ENCODE measurements around the gene RAD23B.
A peak's percentile ranks its signal among the peaks of the same experiment; 100 is the strongest.

Gene RAD23B

DNA sequence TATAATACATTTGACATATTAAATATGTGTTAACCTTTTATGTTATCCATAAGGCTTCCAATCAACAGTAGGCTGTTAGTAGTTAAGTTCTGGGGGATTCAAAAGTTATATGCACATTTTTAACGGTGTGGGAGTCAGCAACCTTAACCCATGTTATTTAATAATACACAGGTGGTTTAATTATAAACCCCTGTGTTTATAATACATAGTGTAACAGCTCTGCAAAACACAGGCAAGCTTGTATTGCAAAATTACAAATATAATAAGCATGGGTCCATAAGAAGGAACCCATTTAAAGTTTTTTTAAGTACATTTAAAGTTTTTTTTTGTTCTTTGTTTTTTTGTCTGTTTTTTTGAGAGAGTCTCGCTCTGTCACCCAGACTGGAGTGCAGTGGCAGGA is 14.5 kb upstream of the RAD23B start:
- DNase-seq (ENCODE audit: low spot score) = no peak

DNA sequence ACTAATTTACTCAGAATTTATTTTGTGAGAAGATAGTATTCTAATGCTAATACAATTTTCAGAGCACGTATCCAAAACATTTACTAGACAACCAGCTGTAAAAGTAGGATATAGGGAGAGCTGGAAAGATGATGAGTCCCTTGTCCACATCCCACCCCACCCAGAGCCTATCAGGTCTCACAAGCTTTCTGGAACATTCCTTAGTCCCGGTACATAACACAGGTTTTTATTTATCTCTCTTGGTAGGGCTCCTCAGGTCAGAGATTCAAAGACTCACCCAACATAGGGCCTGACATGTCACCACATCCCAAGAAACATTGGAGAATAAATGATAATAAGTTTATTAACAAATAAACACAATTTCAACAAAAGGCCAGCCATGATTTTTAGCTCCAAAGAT is 13.8 kb upstream of the RAD23B start:
- no peak for DNase-seq (ENCODE audit: low spot score)

- no peak for DNase-seq (ENCODE audit: low spot score)
Observed at GRCh38 chr9:107269681-107270080, 13.4 kb upstream of the RAD23B start.

GRCh38 chr9:107270082-107270481 is 13.0 kb upstream of the RAD23B start:
- DNase-seq (ENCODE audit: low spot score) = no peak

GRCh38 chr9:107270580-107270979 is 12.5 kb upstream of the RAD23B start:
- DNase-seq (ENCODE audit: low spot score) = no peak

- no peak for DNase-seq (ENCODE audit: low spot score)
Observed at GRCh38 chr9:107273634-107274033, 9.4 kb upstream of the RAD23B start.

DNA sequence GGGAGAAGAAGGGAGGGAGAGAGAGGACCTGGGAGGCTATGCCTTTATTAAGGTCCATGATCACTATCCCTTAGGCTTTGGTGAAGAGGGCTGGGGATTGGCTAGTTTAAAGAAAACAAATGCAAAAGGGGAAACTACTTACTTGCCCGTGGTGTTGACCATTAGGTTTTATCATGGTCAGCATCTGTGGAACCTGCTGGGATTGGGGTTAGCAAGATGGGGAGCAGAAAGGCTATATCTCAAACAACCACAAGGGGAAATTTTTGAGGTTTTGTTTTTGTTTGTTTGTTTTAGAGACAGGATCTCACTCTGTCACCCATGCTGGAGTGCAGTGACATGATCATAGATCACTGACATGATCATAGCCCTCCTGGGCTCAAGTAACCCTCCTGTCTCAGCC is 9.0 kb upstream of the RAD23B start:
- DNase-seq (ENCODE audit: low spot score) = no peak

- DNase-seq (ENCODE audit: low spot score) = peak; percentile 40
Observed at GRCh38 chr9:107274953-107275422, 8.1 kb upstream of the RAD23B start.

- DNase-seq (ENCODE audit: low spot score) = no peak
Observed at GRCh38 chr9:107275530-107275929, 7.5 kb upstream of the RAD23B start.

- DNase-seq (ENCODE audit: low spot score) = no peak
Observed at GRCh38 chr9:107276966-107277710, 5.9 kb upstream of the RAD23B start.

DNA sequence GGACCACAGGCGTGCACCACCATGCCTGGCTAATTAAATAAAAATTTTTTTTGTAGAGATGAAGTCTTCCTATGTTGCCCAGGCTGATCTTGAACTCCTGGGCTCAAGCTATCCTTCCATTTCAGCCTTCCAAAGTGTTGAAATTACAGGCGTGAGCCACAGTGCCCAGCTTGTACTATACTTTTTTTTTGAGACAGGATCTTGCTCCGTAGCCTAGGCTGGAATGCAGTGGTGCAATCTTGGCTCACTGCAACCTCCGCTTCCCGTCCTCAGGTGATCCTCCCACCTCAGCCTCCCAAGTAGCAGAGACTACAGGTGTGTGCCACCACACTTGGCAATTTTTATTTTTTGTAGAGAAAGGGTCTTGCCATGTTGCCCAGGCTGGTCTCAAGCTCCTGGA is 5.3 kb upstream of the RAD23B start:
- no peak for DNase-seq (ENCODE audit: low spot score)

GRCh38 chr9:107279086-107279485 is 4.0 kb upstream of the RAD23B start:
- DNase-seq (ENCODE audit: low spot score) = no peak

- DNase-seq (ENCODE audit: low spot score) = no peak
Observed at GRCh38 chr9:107280543-107280942, 2.5 kb upstream of the RAD23B start.

GRCh38 chr9:107281184-107281583 is 1.9 kb upstream of the RAD23B start:
- DNase-seq (ENCODE audit: low spot score) = no peak

DNA sequence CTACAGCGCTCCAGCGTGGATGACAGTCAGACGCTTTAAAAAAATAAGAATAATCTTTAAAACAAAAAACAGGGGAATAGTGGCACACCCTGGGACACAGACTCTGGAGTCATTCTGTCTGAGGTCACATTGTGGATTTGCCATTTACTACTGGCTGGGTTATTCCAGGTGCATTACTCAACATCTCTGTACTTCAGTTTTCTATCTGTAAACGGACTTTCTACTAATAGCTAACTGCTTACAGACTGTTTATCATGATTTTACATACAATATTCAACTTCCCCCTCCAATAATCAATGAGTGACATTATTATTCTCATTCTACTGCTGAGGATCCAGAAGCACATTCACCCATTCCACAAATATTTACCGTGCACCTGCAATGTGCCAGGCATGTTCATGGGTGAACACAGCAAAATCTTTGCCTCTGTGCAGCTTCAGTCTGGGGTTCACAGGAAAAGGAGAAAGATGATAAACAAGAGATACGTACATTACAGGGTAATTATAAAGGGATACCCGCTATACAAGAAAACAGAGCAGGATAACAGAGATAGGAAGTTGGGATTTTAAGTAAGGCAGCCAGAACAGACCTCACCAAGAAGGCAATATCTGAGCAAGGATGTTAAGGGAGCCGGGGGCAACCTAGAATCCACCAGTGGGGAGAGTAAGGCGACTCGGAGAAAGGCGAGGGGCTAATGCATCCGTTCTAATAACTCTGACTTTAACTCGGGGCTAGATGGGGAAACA is 984 bp upstream of the RAD23B start:
- DNase-seq (ENCODE audit: low spot score) = no peak

DNA sequence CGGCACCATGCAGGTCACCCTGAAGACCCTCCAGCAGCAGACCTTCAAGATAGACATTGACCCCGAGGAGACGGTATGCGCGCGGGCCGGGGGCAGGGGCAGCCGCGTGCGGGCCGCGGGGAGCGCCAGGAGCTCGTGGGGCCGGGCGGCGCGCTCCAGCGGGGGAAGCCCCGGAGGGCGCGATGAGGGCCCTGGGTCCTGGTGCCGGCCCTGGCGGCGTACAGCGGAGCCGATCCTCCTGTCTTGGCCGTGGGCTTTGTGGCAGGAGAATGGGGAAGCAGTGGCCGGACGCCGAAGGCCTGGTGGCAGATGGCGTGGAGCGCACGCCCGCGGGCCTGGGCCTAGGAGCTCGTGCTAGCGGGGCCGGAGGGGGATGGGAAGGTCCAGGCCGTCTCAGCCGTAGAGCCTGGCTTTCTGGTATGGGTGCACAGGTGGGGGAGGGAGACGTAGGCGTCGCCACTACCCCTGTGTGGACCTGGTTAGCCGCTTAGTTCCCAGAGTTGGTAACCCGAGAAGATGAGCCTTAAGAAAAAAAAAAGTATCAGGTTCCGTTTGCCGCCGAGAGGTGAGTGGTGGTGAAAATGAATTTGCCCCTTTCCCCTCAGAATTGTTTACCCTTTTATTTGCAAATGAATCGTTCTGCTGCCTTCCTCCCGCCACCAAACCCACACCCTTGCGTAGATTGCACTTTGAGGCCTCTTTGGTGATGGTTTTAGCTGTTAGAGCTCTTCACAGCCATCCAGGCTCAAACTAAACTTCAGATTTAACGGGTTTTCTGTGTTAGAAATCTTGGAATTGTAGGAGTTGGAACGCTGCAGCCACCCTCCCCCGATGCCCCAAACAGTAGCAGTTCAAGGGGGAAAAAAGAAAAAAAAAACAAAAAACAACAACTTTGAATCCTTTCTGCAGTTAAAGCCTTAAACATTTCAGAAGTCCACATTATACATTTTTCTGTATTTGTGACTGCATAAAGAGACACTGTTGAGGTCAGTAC is 841 bp downstream of the RAD23B start:
- DNase-seq (ENCODE audit: low spot score) = peak; percentile 59

GRCh38 chr9:107284636-107285035 is 1.6 kb downstream of the RAD23B start:
- DNase-seq (ENCODE audit: low spot score) = no peak

GRCh38 chr9:107285286-107285685 is 2.2 kb downstream of the RAD23B start:
- no peak for DNase-seq (ENCODE audit: low spot score)

- DNase-seq (ENCODE audit: low spot score) = no peak
Observed at GRCh38 chr9:107286057-107286456, 3.0 kb downstream of the RAD23B start.

DNA sequence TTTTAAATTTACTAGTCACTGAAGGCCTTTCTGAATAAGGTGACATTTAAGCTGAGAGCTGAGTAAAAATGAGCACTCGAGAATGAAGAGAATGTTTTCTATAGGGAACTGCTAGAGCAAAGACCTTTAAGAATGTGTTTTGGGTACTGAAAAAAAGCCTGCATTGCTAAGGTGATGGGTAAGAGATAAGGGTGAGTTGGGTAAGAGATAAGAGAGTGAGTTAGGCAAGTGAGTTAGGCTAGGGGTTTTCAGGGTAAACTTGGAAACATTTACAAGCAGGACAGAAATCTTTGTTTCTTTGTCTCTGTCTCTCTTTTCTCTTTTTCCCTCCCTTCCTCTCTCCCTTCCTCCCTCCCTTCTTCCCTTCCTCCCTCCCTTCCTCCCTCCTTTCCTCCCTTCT is 5.6 kb downstream of the RAD23B start:
- DNase-seq (ENCODE audit: low spot score) = no peak

DNA sequence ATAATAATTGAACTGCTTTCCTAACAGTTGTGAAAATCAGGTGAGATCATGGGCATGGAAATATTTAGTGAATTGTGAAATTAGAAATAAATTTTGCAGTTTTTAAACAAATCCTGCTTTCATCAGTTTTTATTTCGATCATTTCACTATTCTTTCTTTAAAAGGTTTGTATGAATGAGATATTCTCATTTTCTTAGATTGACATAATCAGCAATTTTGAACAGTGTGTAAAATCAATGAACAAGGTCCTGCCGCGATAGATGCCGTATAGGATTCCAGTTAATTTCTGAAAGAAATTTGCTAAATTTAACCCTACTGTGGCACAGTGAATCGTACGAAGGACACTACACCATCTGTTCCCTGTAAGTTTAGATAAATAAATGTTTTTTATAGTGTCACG is 7.5 kb downstream of the RAD23B start:
- DNase-seq (ENCODE audit: low spot score) = no peak

DNA sequence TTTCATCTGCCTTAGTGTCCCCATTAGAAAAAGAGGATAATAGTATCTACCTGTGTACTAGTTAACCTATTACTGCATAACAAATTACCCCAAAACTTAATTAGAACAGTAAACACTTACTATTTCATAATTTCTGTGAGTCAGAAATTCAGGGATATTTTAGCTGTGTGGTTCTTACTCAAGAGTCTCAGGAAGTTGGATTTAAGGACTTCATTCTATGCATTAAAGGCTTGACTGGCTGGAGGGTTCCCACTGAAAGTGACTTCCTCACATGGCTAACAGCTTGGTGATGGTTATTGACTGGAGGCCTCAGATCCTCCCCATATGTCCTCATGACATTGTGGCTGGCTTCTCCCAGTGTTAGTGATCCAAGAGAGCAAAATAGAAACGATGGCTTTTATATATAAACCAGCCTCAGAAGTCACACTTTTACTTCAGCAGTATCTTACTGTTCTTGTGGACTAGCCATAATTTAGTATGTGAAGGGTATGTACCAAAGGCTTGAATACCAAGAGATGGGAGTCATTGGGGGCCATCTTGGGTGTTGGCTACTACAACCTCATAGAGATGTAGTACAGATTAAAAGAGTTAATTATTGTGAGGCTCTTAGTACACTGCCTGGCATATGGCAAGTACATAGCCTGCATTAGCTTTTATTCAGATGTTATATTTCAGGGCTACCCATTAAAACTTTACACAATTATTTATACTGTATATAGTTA is 9.9 kb downstream of the RAD23B start:
- DNase-seq (ENCODE audit: low spot score) = no peak
